ENCODE results near the gene FMNL1.

Gene FMNL1

GRCh38 chr17:45282683-45283644, 61.3 kb downstream of the FMNL1 start:
- ATAC-seq (ENCODE audit: low read depth) (no peak), DNase-seq (ENCODE audit: low spot score in 2 of 2) (no peak)
- Mint-ChIP-seq H3K9me3 (no peaks in the 10 kb centered on the region), H3K4me1 (peaks cover 5% of the 10 kb centered on the region), H3K27me3 (no peaks in the 10 kb centered on the region), H3K36me3 (peaks cover 28% of the 10 kb centered on the region), H3K27ac (no peak overlapping the region), H3K4me3 (no peak overlapping the region)

GRCh38 chr17:45283711-45284110, 62.0 kb downstream of the FMNL1 start:
- Mint-ChIP-seq H3K36me3 (peaks cover 28% of the 10 kb centered on the region), H3K4me3 (no peak overlapping the region)
- no peak for ATAC-seq (ENCODE audit: low read depth)

DNA sequence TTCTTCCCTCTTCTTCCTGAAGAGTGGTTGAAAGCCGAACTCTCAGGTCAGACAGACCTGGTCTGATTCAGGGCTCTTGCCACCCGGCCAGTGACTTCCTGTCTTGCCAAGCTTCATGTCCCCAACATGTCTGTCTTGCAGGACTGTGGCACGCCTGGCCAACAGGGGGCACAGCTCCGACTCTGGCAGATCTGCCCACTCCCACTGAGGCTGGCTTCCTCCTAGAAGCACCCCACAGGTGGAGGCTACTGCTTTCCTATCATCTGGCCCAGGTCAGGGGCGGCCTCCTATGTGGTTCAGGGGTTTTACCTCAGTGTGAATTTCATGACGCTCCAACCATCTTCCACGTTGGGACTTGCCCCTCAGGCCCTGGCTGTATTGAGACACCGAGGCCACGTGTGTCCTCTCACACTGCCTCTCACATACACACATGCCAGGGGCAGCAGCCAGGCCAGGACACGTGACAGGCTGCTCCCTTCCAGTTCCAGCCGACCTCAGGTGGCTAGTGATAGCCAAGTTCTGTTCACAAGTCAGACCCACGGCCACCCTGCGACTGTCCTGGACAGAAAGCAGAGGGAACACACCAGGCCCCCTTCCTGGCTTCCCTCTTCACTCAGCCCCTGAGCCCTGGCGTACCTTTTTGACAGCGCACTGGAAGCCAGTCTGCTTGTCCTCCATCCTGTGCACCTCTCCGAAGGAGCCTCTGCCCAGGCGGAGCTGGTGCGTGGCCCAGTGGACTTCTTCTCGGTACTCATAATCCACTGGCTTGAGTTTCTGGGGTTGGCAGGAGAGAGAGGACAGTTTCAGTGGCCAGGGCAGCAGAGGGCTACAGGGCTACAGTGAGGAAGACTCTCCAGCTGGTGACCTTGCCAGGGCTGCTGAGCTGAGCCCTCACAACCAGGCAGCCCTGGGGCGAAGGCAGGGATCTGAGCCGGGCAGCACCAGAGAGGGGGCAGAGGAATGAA, 62.8 kb downstream of the FMNL1 start:
- H3K36me3 Mint-ChIP-seq, result peaks cover 28% of the 10 kb centered on the region
- H3K27ac Mint-ChIP-seq, result peak overlapping the region; percentile 68
- H3K9me3 Mint-ChIP-seq, result no peaks in the 10 kb centered on the region
- ATAC-seq (ENCODE audit: low read depth) (peak; percentile 65), DNase-seq (ENCODE audit: low spot score in 2 of 2) (no peak)
- H3K4me3 Mint-ChIP-seq, result no peak overlapping the region
- no peaks in the 10 kb centered on the region for H3K27me3 Mint-ChIP-seq
- H3K4me1 Mint-ChIP-seq, result peaks cover 5% of the 10 kb centered on the region

More at GRCh38 chr17:45283711-45284110, 62.0 kb downstream of the FMNL1 start:
- DNase-seq (ENCODE audit: low spot score in 2 of 2), result no peak
- Mint-ChIP-seq H3K27me3 (no peaks in the 10 kb centered on the region), H3K9me3 (no peaks in the 10 kb centered on the region), H3K4me1 (peaks cover 5% of the 10 kb centered on the region), H3K27ac (peak overlapping the region; percentile 68)

DNA sequence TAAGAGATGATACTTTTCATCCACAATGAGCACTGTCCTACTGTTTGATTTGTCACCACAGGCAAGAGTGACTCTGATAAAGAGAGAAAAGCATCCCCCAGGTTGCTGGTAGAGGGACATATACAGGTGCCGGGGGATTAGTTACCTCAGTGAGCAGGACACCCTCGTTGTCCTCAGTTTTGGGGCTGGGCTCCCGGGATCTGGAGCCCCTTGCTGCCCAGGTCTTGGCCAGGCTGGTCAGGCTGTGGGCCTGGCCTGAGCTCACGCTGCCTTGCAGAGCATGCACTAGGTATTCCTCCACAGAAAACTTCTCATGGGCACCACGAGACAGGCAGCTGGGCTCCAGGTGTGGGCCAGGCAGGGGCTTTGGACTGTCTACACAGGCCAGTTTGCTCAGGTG, 64.6 kb downstream of the FMNL1 start:
- H3K4me3 Mint-ChIP-seq, result no peak overlapping the region
- ATAC-seq (ENCODE audit: low read depth) (no peak), DNase-seq (ENCODE audit: low spot score in 2 of 2) (no peak)
- H3K36me3 Mint-ChIP-seq, result peaks cover 33% of the 10 kb centered on the region
- no peaks in the 10 kb centered on the region for H3K27me3 Mint-ChIP-seq
- H3K4me1 Mint-ChIP-seq, result peaks cover 17% of the 10 kb centered on the region
- peak overlapping the region; percentile 41 for H3K27ac Mint-ChIP-seq
- H3K9me3 Mint-ChIP-seq, result no peaks in the 10 kb centered on the region

GRCh38 chr17:45287526-45288500, 66.1 kb downstream of the FMNL1 start:
- DNase-seq (ENCODE audit: low spot score in 2 of 2), result no peak
- Mint-ChIP-seq H3K4me1 (peaks cover 26% of the 10 kb centered on the region), H3K27me3 (no peaks in the 10 kb centered on the region), H3K9me3 (no peaks in the 10 kb centered on the region), H3K4me3 (no peak overlapping the region), H3K27ac (no peak overlapping the region), H3K36me3 (peaks cover 33% of the 10 kb centered on the region)
- no peak for ATAC-seq (ENCODE audit: low read depth)

GRCh38 chr17:45288825-45289224, 67.1 kb downstream of the FMNL1 start:
- ATAC-seq (ENCODE audit: low read depth), result no peak
- Mint-ChIP-seq H3K27ac (no peak overlapping the region), H3K4me3 (no peak overlapping the region), H3K27me3 (no peaks in the 10 kb centered on the region), H3K36me3 (peaks cover 31% of the 10 kb centered on the region), H3K9me3 (no peaks in the 10 kb centered on the region), H3K4me1 (peaks cover 33% of the 10 kb centered on the region)
- DNase-seq (ENCODE audit: low spot score in 2 of 2), result no peak

- H3K27me3 Mint-ChIP-seq, result no peaks in the 10 kb centered on the region
- H3K27ac Mint-ChIP-seq, result peak overlapping the region; percentile 67
- DNase-seq (ENCODE audit: low spot score in 2 of 2) (no peak), ATAC-seq (ENCODE audit: low read depth) (no peak)
- no peak overlapping the region for H3K4me3 Mint-ChIP-seq
- H3K36me3 Mint-ChIP-seq, result peaks cover 26% of the 10 kb centered on the region
- H3K9me3 Mint-ChIP-seq, result no peaks in the 10 kb centered on the region
- peaks cover 34% of the 10 kb centered on the region for H3K4me1 Mint-ChIP-seq
Measured at GRCh38 chr17:45289301-45290268, 67.9 kb downstream of the FMNL1 start.

DNA sequence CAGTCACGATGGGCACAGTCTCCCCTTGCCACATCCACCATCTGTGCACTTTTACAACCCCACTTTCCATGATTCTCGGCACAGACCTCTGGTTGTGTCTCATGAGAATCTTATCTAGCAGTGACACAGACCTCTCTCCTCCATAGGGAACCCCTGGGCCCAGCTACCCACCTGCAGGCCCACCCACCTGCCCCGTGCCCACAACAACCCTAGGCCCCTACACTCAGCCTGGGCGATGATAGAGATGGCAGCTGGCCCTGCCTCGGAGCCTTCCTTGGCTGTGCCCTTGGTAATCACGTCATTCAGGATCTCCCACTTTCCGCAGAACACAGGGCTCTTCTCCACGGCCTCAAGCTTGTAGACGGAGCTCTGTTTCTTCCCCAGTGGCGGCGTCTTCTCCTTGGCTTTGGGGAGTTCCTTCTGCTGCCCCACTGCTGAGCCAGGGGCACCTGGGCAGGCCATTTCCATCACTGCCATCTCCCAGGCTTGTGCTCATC, 68.6 kb downstream of the FMNL1 start:
- no peak for ATAC-seq (ENCODE audit: low read depth)
- H3K27me3 Mint-ChIP-seq, result no peaks in the 10 kb centered on the region
- DNase-seq (ENCODE audit: low spot score in 2 of 2), result no peak
- H3K4me1 Mint-ChIP-seq, result peaks cover 34% of the 10 kb centered on the region
- H3K27ac Mint-ChIP-seq, result peak overlapping the region; percentile 67
- H3K9me3 Mint-ChIP-seq, result no peaks in the 10 kb centered on the region
- no peak overlapping the region for H3K4me3 Mint-ChIP-seq
- peaks cover 19% of the 10 kb centered on the region for H3K36me3 Mint-ChIP-seq

DNA sequence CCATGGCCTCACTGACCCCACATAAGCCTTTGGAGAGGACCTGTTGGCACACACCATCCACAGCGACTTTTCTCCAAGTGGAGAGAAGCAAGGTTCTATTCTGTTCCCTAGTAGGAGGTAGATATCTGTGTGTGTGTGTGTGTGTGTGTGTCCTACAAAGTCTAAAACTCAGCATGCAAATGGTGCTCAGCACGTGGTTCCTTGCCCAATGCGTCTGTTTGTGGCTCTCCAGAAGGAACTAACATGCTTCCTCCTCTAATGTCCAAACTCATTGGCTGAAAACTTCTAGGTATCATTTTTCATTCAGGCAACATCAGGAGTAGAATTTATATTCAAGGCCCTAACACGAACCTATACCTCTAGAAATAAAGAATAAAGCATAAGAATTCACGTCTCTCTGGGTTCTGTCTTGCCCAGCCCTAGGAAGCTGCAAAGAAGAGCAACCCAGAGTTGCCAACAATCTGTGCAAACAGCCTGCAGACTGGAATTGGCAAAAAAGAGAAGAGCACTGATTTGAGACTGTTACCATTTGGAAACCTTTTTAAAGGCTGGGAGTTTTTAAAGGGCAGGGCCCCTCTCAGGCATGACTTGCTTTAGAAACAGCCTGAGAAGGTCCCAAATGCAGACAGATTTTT, 69.6 kb downstream of the FMNL1 start:
- peak; percentile 54 for ATAC-seq (ENCODE audit: low read depth)

DNA sequence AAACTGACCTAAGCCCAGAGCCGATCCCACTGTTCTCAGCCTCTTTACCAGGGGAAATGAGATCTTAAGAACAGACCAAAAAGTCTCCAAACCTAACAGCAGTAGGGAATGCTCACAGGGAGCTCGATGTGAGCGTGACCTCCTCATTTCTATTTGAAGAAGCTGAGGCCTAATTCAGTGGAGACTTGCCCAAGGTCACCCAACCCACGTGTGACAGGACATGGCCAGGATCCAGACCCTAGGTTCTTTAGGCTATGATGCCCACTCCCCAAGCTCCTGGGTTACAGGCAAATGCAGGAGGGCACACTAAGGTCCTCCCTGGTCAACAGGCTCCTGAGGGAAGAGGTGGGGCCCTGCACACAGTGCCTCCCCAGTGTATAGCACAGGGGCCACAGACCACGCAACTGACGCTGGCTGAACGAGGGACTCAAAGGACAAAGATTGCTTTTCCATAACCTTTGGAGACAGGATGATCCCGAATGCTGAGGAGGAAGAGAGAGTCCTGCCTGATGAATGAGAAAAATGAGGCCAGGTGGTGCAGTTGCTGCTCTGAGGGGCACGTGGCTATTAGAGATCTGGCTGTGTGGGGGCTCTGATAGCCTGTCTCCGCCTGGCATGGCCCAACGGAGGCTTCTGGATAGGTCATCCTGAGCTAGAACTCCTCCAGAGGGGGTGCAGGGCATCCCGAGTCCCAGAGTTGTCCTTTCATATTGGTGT, 71.2 kb downstream of the FMNL1 start:
- ATAC-seq (ENCODE audit: low read depth), result no peak
- no peaks in the 10 kb centered on the region for H3K9me3 Mint-ChIP-seq
- H3K4me3 Mint-ChIP-seq, result peak overlapping the region; percentile 52
- H3K27ac Mint-ChIP-seq, result peak overlapping the region; percentile 65
- peaks cover 48% of the 10 kb centered on the region for H3K4me1 Mint-ChIP-seq
- no peak for DNase-seq (ENCODE audit: low spot score in 2 of 2)
- peaks cover 8% of the 10 kb centered on the region for H3K36me3 Mint-ChIP-seq
- H3K27me3 Mint-ChIP-seq, result no peaks in the 10 kb centered on the region

More for the DNA sequence above, 69.6 kb downstream of the FMNL1 start:
- Mint-ChIP-seq H3K27me3 (no peaks in the 10 kb centered on the region), H3K27ac (peak overlapping the region; percentile 67), H3K4me1 (peaks cover 42% of the 10 kb centered on the region), H3K36me3 (peaks cover 14% of the 10 kb centered on the region), H3K4me3 (peak overlapping the region; percentile 48), H3K9me3 (no peaks in the 10 kb centered on the region)
- DNase-seq (ENCODE audit: low spot score in 2 of 2), result no peak

DNA sequence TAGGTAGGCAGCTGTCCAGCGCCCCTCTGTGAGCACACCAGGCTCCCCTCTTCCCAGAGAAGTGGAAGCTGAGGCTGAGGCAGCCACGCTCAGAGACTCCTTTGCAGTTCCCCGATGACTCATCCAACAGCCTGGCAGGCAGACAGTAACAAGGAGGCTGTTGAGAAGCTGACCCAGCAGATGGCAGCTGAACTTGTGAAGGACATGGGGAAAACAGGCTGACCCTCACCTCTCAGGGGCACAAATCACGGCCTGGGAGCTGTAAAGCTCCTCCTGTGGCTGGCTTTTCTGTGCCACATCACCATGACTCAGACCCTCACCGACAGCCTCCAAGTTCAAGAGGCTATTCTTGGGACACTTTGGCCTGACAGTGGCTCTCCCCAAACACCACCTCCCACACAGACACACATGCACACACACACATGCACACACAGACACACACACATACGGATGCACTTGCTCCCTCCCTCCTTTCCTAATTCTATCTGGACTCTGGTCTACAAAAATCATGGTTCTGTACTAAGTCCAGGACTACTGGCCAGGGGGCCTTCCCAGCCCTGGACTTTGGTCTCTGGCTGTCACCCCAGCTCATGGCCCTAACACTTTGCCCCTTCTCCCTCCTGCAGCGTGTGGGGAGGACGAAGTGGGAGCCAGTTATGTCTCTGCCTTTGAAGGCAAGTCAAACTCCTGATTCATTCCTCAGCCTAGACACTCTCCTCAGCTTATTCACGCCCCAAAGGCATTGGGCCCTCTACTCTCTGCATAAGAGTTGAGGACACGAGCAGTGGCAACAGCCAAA, 71.9 kb downstream of the FMNL1 start:
- H3K9me3 Mint-ChIP-seq, result no peaks in the 10 kb centered on the region
- peak overlapping the region; percentile 29 for H3K4me3 Mint-ChIP-seq

More for the DNA sequence above, 71.9 kb downstream of the FMNL1 start:
- DNase-seq (ENCODE audit: low spot score in 2 of 2), result no peak
- Mint-ChIP-seq H3K27ac (peak overlapping the region; percentile 65), H3K4me1 (peaks cover 55% of the 10 kb centered on the region), H3K36me3 (peaks cover 10% of the 10 kb centered on the region), H3K27me3 (no peaks in the 10 kb centered on the region)
- ATAC-seq (ENCODE audit: low read depth), result no peak

Measured in memory B cell (primary cell).